Fibroblast of gingiva (primary cell): ENCODE measurements around the gene MACO1.

ENCODE experiments used
- DNase-seq: peaks from one replicate; pipeline ENCODE4 v3.0.0-alpha.2; 2011; ENCODE audit warnings: low read depth

The MACO1 gene

DNA sequence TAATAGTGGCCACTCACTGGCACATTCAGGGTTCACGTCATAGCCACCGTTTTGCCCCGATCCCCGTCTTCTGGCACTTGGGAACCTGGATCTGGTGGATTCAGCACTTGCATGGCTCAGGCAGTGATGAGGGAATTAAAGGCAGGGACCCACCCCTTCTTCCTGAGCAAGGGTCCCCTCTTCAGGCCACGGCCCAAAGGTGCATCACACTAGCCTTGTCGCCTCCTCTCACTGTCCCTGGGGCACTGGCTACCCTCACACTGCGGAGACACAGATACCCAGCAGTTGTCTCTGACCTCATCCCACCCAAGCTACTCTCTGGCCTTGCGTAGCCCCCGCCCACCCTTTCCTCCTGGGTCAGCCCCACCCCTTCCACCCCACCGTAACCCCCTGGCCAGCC, 92.8 kb downstream of the MACO1 start:
- no peak for DNase-seq

DNA sequence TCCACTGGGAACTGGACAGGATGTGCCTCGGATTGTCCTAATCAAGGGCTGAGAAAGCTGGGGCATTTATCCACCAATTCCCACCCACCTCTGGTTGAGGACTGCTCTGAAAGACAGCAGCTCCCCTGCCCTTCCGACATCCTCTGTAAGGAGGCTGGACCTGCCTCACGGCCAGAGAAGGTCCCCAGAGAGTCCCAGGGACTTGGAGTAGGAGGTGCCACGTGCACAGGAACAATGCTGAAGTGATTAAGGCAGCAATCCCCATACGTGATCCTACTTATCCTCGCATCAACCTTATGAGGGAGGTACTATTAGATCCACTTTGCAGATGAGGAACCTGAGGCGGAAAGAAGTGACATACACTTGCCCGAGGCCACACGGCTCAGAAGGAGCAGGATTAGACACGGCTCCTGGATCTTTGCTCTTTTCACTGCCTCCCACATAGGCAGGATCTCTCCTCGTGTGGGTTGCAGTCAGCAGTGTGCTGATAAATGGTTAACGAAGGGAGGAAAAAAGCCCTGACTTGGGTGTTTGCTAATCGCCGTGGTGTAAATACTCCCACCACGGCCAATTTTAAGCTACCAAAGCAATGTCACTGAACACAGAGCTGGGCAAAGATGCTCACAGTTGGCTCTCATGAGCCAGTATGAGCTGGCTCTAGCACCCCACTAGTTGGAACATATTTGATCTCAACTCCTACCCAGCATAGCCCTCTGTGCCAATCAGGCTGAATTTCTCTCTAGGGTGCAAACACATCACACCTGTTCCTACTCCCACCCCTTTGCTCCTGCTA, 94.1 kb downstream of the MACO1 start:
- no peak for DNase-seq

DNA sequence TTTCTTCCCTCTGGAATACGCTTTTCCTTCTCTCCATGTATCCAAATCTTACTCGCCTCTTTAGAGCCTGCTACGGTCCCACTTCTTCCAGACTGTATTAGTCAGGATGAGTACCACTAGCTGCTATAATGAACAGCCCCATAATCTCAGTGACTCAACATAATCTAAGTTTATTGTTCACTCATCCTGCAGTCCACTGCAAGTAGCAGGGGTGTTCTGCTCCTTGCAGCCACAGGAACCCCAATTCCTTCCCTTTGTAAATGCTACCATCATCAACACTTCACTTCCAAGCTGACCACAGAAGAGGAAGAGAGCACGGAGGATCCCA, 94.6 kb downstream of the MACO1 start:
- no peak for DNase-seq

DNA sequence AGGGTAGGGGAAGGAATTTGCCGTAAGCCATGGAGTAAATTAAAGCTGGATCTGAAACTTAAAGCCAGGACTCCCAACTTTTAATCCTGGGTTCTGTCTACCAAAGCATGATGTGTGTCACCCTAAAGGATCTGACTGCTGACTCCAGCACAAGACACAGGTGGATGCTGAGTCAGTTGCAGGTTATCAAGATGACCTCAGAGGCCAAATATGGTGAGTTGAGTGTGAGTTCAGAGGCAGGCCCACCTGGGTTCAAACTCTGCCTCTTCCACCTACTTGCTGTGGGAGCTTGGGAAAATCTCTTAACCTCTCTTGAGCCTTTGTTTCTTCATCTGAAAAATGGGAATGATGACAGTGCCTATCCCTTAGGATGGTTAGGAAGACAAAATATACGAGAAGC, 96.1 kb downstream of the MACO1 start:
- DNase-seq = no peak

DNA sequence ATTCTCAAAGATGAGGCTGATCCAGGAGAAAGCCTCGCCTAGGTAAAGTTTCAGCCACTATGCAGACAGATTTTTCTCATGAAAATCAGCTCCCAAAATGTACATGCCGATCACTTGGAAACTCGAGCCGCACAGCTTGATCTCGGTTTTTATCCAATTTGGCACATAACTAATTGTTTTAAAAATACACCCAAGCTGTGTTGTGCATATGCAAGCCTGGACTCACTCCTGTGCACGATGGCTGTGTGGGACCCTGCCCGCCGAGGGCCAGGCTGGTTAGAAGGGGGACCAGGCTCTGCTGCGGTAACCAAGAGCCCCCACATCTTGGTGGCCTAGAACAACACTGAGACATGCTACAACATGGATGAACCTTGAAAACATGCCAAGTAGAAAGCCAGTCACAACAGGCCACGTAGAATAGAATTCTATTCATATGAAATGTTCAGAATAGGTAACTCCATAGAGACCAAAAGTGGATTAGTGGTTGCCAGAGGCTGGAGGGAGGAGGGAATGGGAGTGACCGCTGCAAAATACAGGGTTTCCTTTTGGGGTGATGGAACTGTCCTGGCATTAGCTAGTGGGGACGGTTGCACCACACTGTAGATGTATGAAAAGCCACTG, 96.6 kb downstream of the MACO1 start:
- no peak for DNase-seq

DNA sequence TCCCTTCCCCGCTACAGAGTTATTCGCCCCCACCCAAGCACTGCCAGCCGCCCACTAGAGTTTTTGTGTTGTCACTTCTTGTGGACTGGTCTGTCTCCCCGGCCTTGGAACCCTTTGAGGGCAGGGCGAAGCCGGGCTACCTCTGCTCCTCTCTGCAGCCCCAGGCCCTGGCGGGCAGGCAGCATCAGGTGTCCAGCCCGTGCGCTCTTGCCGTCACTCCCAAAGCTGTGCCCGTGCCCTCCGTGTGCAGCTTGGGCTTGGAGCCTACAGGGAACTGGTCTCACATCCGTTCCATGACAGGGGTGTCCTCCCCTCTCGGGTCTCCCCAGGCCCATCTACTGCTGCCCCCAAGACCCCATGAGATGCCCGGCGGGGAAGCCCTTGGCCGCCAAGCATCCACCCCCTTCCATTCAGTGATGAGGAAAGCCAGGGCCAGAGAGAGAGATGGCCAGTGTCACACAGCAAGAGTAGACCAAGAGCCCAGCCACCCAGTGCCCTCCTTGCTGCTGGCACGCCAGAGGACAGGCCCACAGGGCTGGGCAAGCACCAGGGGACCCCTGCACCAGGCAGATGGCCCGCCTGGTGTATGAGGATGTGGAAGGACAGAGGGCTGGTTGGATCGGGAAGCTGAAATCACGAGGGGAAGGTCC, 97.4 kb downstream of the MACO1 start:
- no peak for DNase-seq

DNA sequence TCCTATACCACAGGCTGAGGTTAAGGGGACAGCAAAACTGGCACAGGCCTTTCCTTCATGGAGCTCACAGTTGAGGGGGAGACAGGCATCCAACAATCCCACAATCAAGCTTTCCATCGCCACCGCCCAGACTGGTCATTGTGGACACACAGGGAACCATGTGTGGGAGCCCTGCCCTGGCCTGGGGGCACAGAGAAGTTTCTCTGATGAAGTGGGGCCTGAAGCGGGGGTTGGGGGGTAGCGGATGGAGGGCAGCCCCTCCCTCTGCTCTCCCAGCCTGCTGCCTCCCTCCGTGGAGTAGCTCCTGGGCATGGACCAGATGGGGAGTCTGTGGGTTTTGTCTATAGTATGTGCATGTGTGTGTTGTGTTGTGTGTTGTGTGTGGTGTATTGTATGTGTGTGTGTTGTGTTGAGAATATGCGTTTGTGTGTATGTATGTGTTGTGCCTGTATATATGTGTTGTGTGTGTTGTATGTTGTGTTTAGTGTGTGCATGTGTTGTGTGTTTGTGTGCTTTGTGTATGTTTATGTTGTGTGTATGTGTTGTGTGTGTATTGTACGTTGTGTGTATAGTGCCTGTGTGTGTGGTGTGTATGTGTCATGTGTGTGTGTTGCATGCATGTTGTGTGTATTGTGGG, 98.3 kb downstream of the MACO1 start:
- DNase-seq = no peak

DNA sequence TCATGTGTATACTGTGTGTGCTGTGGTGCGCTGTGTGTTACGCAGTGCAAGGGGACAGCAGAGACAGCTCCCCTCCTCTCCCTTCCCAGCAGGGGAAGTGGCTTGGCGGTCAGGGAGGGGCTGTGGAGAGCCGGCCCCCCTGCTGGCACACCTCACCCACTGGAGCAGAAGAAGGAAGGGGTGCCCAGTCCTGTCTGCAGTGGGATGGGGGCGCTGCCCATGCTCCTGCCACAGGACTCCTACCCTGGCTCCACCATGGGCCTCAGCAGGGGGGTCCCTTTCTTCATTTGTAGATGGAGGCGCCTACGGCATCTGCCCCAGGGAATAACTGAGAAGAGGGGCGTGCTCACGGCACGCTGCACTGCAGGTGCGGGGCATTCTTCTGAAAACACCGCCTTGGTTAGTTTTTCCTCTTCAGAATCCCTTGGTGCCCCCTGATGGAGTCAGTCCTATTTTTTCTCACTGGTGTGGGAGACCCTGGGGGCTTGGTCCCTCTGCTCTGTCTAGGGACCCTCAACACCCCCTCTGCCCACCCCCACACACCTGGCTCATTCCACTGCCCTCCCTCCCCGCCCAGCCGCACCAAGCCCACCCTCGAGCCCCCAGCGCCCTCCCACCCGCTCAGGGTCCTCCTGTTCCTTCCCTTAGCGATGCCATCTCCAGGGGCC, 99.0 kb downstream of the MACO1 start:
- no peak for DNase-seq

DNA sequence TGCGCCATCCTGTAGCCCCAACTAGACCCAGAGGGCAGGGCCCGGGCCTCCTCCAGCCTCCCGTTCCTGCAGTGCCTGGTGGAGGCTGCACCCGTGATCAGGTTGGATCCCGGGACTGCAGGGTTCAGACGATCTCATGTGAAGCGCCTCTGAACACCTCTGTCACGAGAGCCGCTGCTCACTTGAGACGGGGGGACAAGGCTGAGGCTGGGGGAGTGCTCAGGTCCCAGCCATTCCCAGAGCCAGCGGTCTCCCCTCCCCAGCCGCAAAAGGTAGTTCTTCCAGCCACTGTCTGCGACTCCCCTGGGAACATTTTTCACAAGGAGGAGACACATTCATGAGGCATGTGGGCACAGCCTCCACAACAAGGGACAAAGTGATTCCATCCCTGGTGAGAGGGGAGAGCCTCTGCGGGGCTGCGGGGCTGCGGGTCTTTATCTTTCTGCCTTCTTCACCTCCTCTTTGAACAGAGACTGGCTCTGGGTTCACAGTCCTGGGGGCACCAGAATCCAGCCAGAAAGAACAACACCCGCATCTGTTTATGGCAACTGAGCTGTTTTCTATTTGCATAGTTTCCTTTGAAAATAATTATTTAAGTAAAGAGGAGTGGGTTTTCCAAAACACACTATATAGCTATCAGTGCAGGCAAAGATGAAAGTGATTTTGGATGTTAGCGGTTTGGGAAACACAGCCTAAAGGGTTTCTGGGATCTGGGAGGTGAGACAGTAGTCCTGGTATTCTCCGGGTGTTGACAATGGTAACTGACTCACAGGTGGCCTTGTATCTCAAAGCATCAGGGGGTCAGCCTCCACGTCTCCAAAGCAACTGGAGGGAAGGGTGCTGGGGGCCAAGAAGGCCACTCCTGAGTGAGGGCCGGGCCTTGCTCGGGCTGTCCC, 99.7 kb downstream of the MACO1 start:
- DNase-seq = no peak

DNA sequence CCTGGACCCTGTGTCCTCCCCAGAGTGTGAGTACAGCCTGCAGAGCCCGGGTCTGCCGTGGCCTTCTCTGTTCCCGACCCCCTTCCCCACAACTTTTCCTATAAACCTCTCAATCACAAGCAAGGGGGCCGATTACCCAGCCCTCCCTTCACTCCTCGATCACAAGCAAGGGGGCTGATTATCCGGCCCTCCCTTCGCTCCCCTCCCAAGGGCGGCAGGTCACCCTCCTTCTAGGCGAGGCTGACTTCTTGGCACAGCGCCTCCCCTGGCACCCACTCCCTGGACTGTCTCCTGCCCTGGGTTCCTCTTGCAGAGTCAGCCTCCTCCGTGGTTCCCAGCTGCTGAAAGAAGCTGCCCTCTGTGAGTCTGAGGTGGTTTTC, 100.4 kb downstream of the MACO1 start:
- DNase-seq = no peak

DNA sequence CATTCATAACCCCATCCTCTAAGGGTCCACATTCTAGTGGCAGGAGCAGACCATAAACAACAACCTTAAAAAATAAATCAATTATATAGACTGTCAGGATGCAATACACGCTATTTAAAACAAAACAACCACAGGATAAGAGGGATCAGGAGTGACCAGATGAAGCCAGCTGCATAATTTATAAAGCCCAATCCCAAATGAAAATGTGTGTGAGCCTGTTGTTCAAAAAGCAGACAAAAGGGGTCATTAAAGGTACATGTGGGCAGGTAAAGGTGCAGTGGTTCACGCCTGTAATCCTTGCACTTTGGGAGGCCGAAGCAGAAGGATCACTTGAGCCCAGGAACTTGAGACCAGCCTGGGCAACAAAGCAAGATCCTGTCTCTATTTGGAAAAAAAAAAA, 102.3 kb downstream of the MACO1 start:
- DNase-seq = no peak

DNA sequence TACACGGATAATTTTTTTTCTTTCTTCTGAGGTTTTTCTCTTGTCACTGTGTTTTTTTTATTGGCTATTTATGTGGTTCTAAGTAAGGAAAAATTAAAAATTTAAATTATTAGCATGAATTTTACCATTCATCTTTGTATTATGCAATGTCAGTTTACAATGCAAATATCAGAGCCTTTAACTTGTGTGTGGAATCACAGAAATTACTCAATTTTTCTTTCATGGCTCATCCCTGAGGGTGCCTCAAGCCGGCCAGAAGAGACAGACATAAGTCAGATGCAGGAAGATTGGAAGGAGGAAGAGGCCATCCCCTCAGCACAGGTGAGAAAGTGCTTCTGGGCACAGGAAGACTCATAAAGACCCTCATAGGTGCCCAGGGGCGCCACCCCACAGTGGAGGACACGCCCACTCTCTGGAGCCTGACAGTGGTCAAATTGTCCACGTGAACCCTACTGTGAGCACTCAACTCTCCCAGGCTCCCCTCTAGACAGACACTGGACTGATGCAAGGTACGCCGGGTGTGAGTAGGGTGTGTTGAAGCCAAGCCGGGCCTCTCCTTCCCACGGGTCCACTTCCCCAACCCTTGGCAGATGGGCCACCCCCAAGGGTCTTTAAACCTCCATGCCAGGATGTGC, 103.2 kb downstream of the MACO1 start:
- DNase-seq = no peak

DNA sequence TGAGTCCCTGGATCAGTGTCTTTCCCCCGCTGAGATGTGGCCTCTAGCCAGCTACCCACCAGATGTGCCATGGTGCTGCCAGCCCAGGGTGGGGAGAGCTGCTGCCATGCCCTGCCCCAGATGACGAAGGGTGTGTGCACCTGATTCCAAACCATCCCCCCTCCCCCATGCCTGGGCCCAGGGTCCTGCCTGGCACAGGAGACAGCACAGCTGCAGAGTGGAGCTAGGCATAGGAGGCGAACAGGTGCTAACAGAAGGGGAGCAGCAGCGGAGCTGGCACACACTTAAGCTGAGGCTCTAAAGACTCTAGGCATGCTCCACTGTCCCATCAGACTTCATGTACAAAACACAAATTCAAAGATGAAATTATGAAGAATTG, 103.7 kb downstream of the MACO1 start:
- DNase-seq = no peak

DNA sequence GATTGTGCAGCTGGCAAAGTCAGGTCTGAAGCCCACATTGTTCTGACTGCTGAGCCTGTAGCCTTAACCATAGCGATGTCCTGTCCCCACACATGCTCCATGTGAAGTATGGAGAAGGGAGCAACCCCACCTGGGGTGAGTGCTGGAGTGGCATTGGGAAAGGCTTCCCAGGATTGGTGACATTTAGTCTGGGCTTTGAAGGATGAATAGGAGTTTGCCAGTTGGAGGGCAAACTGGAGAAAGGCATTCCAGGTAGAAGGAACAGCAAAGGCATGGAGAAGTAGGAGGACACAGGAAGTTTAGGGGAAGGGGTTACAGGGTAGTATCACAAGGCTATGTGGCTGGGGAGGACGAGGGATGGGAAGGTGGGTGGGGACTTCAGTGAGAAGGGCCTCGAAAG, 105.4 kb downstream of the MACO1 start:
- no peak for DNase-seq

DNA sequence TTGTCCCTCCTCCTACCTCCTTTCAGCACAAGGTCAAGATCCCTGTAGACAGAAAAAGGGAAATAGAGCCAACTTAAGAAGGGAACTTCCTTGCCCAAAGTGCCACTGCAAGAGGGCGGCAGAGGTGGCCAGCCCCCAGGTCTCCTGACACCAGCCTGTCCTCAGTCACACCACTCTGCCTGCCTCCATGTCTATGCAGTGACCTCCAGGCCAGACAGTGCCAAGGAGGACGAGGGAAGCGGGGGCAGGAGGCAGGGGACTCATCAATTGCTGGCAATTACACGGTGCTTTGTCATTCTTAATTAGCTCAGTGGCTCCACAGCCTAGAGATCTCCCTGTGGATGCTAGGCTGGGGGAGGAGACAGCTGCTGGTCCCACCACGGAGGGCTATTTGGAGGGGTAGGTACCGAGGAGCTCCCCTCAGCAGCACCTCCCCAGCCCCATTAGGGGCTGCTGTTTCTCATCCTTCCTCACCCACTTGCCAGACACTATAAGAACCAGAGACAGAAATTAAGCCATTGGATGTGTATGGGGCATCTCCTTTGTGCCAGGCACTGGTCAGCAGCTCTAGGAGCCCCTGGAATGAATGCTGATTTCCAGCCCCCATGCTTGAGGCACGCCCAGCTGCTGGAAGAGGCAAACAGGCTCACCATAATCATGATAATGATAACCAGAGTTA, 106.6 kb downstream of the MACO1 start:
- no peak for DNase-seq

DNA sequence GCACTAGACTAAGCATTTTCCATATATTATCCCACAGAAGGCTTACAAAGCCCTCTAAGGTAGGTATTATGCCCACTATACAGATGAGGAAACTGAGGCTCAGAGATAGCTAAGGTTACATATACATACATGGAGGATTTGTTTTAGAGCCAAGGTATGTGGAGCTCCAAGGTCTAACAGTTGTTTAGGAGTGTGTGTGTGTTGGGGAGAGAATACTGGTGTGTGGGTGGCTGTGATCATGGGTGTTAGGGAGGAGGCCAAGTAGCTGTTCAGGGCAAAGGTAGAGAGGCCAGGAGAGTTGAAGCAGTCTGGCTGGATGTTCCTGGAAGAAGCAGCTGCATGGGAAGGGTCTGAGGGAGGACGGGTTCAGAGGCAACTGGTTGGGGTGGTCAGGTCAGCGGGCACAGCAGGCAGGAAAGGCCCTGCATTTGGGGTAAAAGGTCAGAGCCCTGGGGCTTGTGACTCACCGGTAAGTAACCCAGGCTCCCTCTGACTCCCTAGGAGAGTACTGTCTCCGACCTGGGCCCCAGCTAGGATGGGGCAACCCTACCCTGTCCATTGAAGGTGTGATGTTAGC, 107.6 kb downstream of the MACO1 start:
- DNase-seq = no peak

DNA sequence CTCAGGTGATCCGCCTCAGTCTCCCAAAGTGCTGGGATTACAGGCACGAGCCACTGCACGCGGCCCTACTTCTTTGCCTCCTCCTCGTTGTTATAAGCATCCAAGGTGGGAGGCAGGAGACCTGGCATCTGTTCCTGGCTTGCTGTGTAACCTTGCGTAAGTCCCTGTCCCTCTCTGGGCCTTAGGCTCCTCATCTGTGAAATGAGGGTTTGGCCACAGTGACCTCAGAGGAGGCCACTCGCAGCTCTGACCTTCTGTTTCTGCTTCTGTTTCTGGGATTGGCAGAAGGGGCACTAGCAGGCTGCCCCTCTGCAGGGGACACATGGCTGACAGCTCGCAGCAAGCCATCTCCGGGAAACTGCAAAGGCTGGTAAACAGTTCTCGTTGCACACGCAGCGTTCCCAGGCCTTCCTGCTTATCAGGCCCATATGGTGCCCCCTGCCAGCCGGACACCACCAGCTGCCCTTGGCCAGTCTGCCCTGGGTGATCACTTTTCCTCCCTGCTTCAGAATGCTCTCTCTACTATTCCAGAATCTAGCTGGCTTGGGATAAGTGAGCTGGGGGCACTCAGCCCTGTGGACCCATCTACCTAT, 110.1 kb downstream of the MACO1 start:
- DNase-seq = no peak

DNA sequence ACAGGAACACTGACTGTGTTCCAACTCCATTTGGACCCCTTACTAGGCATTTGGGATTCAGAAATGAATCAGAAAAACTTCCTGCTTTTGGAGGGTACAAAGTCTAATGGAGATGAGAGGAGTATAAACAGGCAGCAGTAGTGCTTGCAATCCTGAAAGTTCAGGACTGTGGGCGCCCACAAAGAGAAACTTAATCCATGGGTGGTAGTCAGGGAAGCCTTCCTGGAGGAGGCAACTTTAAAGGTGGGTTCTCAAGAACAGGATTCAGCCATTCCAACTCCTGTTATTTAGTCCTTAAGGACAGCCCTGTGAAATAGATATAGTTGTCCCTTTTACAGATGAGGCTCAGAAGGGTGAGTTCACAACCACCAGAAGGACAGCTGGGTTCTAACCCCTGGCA, 110.7 kb downstream of the MACO1 start:
- no peak for DNase-seq

DNA sequence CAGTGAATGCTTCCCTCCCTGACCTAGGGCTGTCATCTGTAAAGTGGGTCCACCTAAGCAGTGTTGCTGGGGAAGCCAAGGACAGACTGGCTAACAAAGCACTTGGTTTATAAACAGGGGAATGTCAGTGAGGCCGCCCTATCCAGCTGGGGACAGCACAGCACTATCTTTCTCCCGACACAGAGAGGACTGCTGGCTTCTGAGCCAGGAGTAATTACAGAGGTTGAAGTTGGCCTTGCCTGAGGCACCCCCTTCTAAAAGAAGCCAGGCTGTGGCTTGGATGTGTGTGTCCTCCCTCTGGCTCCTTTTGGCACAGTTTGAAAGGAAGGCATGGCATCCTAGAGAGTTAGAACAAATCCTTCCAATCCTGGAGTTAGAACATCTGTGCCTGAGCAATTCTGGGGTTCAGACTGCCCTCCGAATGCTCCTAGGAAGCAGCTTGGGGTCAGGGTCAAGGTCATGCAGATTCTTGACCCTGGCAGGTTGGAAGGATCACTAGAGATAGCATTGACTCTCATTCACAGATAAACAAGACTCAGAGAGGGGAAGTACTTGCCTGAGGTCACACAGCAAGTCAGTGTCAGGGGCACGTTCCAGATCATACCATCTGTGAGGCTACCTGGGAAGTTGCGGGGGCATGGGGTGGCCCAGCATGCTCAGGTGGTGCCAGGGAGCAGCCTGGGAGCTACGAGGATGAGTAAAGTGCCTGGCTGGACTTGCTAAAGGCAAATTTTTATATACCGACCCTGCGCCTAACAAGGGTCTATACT, 111.4 kb downstream of the MACO1 start:
- no peak for DNase-seq
